DND-41 (cell line): ENCODE results near the gene CCS.

Experiments used
- ATAC-seq: fragments of 200-7000 bp; cut with Tn5 transposase; 3 replicates; pipeline ENCODE4 v1.9.1; 2021; ENCODE audit warnings: low read depth; ENCODE audit not compliant: insufficient read depth
- DNase-seq: peaks from one replicate; pipeline ENCODE4 v3.0.0-alpha.2; 2020
- H2AFZ ChIP-seq: 2 replicates; pipeline ENCODE4 v1.6.0; 2012; ENCODE audit warnings: low read depth, low read length
- H3K27ac ChIP-seq: 2 replicates; pipeline ENCODE4 v1.5.1; 2012; ENCODE audit warnings: low read length, inconsistent platforms
- H3K27me3 ChIP-seq: fragments of 200-600 bp; sonication (generic); 2 replicates; pipeline ENCODE4 v1.6.0; 2012; ENCODE audit warnings: low read length, mild to moderate bottlenecking, inconsistent platforms; ENCODE audit not compliant: insufficient read depth, poor library complexity
- H3K36me3 ChIP-seq: 2 replicates; pipeline ENCODE4 v1.5.1; 2012; ENCODE audit warnings: low read length, inconsistent platforms; ENCODE audit not compliant: insufficient read depth
- H3K4me1 ChIP-seq: 2 replicates; pipeline ENCODE4 v1.5.1; 2012; ENCODE audit warnings: mild to moderate bottlenecking, low read length; ENCODE audit not compliant: insufficient read depth
- H3K4me2 ChIP-seq: 2 replicates; pipeline ENCODE4 v1.6.0; 2012; ENCODE audit warnings: mild to moderate bottlenecking, moderate library complexity, low read length, inconsistent platforms; ENCODE audit not compliant: insufficient read depth
- H3K4me3 ChIP-seq, 2 experiments: fragments of 200-600 bp in 1 of 2; shearing (Covaris generic) in 1 of 2; 2 replicates each; pipeline ENCODE4 v1.5.1; 2012 to 2016; ENCODE audit warnings: inconsistent platforms in 2 of 2, low read length in 2 of 2, mild to moderate bottlenecking in 2 of 2, low read depth in 1 of 2, moderate library complexity in 1 of 2
- H3K79me2 ChIP-seq: 2 replicates; pipeline ENCODE4 v1.6.0; 2012; ENCODE audit warnings: low read length, inconsistent platforms; ENCODE audit not compliant: insufficient read depth
- H3K9ac ChIP-seq: 2 replicates; pipeline ENCODE4 v1.6.0; 2012; ENCODE audit warnings: low read depth, mild to moderate bottlenecking, inconsistent platforms, low read length, moderate library complexity
- H3K9me3 ChIP-seq: 2 replicates; pipeline ENCODE4 v1.5.1; 2012; ENCODE audit warnings: low read length, moderate library complexity, mild to moderate bottlenecking, inconsistent platforms; ENCODE audit not compliant: insufficient read depth, severe bottlenecking
- H4K20me1 ChIP-seq: 2 replicates; pipeline ENCODE4 v1.6.0; 2012; ENCODE audit warnings: low read length; ENCODE audit not compliant: insufficient read depth
- CTCF ChIP-seq: IDR thresholded peaks from 2 replicates; pipeline ENCODE4 v1.5.1; 2012; ENCODE audit warnings: borderline replicate concordance, low read length, moderate library complexity, mild to moderate bottlenecking; ENCODE audit not compliant: poor library complexity, severe bottlenecking; ENCODE audit errors: extremely low read depth
- EZH2 ChIP-seq: IDR thresholded peaks from 3 replicates; pipeline ENCODE4 v1.6.1; 2012; ENCODE audit warnings: borderline replicate concordance, low read depth, mild to moderate bottlenecking, moderate library complexity, low read length, inconsistent platforms; ENCODE audit not compliant: severe bottlenecking

Gene CCS

GRCh38 chr11:66556086-66556485 lies 36.9 kb upstream of the CCS start:
- Histone ChIP-seq H3K4me2 (no peak overlapping the region), H3K4me3 (no peak overlapping the region), H3K79me2 (no peaks in the 10 kb centered on the region), H3K27me3 (no peaks in the 10 kb centered on the region), H4K20me1 (0 out of 2 replicates have a peak, but pooled peaks cover 3% of the 10 kb centered on the region), H3K9me3 (no peaks in the 10 kb centered on the region), H3K27ac (no peak overlapping the region), H3K9ac (no peak overlapping the region), H2AFZ (no peak overlapping the region), H3K36me3 (no peaks in the 10 kb centered on the region), H3K4me1 (no peaks in the 10 kb centered on the region)
- no peak for TF ChIP-seq EZH2
- TF ChIP-seq CTCF, result no peak
- ATAC-seq (no peak), DNase-seq (no peak)

GRCh38 chr11:66557733-66558326 lies 35.2 kb upstream of the CCS start:
- ATAC-seq, result no peak
- Histone ChIP-seq H3K9ac (no peak overlapping the region), H3K4me3 (no peak overlapping the region), H3K79me2 (no peaks in the 10 kb centered on the region), H3K27me3 (no peaks in the 10 kb centered on the region), H3K4me2 (no peak overlapping the region), H3K9me3 (no peaks in the 10 kb centered on the region), H4K20me1 (0 out of 2 replicates have a peak, but pooled peaks cover 3% of the 10 kb centered on the region), H3K27ac (no peak overlapping the region), H2AFZ (no peak overlapping the region), H3K4me1 (no peaks in the 10 kb centered on the region), H3K36me3 (no peaks in the 10 kb centered on the region)
- TF ChIP-seq EZH2 (no peak), CTCF (no peak)
- DNase-seq, result no peak

- no peaks in the 10 kb centered on the region for H3K79me2 ChIP-seq
- H2AFZ ChIP-seq, result no peak overlapping the region
- no peaks in the 10 kb centered on the region for H3K4me1 ChIP-seq
- no peak for ATAC-seq
- H4K20me1 ChIP-seq, result 0 out of 2 replicates have a peak, but pooled peaks cover 3% of the 10 kb centered on the region
- H3K4me3 ChIP-seq, result no peak overlapping the region
- no peaks in the 10 kb centered on the region for H3K36me3 ChIP-seq
- no peaks in the 10 kb centered on the region for H3K9me3 ChIP-seq
- no peak overlapping the region for H3K4me2 ChIP-seq
- H3K9ac ChIP-seq, result no peak overlapping the region
- DNase-seq, result no peak
- H3K27ac ChIP-seq, result no peak overlapping the region
- no peak for TF ChIP-seq EZH2
- no peak for TF ChIP-seq CTCF
- H3K27me3 ChIP-seq, result no peaks in the 10 kb centered on the region
Observed at GRCh38 chr11:66559142-66559865, 33.7 kb upstream of the CCS start.
